Left ventricle myocardium superior (tissue), 1 donor: ENCODE measurements around the gene CX3CL1. TPM values are rescaled to one million over a fixed set of nuclear protein-coding genes. Genes with fewer than 3 reads are reported as not detected.

ENCODE experiments used
- ATAC-seq: fragments of 200-7000 bp; cut with Tn5 transposase; one replicate; pipeline ENCODE4 v1.9.1; 2020; ENCODE audit warnings: mild to moderate bottlenecking, moderate library complexity
- DNase-seq: peaks from one replicate; pipeline ENCODE4 v3.0.0-alpha.2; 2020
- intact Hi-C: fragments of 100-400 bp; cut with micrococcal nuclease; formaldehyde crosslinking; loops from one replicate; pipeline ENCODE4 v1.11.0; 2022
- total RNA-seq: library from RNA; stranded (reverse); fragmentation: NEBNext Ultra II Directional; extraction: Animal tissue kit (Norgen Biotek cat#: 25700); gene quantifications from one replicate; pipeline ENCODE4 v1.2.1, GENCODE V29; 2021
- donor health status: DM: no; HTN: yes; CAD: no; lungs with severe emphysema.

CX3CL1 gene
- total RNA-seq, 1 donor from 2014 or later = 11.7 TPM

GRCh38 chr16:57426356-57426755 lies 54.1 kb downstream of the CX3CL1 start:
- DNase-seq (no peak), ATAC-seq (no peak)
- intact Hi-C loops = no loop called here

GRCh38 chr16:57427307-57427706 lies 55.0 kb downstream of the CX3CL1 start:
- ATAC-seq (no peak), DNase-seq (no peak)
- intact Hi-C loops = no loop called here

GRCh38 chr16:57427824-57428223 lies 55.5 kb downstream of the CX3CL1 start:
- intact Hi-C loops = no loop called here
- DNase-seq = no peak
- no peak for ATAC-seq

- DNase-seq (no peak), ATAC-seq (no peak)
- intact Hi-C loops = no loop called here
These were observed 58.7 kb downstream of the CX3CL1 start for GRCh38 chr16:57430955-57431354.

GRCh38 chr16:57432505-57432904 lies 60.2 kb downstream of the CX3CL1 start:
- DNase-seq = no peak
- ATAC-seq = no peak
- intact Hi-C loops = no loop called here

- intact Hi-C loops = no loop called here
These were observed 60.7 kb downstream of the CX3CL1 start for GRCh38 chr16:57432989-57433388.

GRCh38 chr16:57434003-57434402 lies 61.7 kb downstream of the CX3CL1 start:
- no peak for DNase-seq
- ATAC-seq = no peak
- intact Hi-C loops = no loop called here

More at GRCh38 chr16:57432989-57433388, 60.7 kb downstream of the CX3CL1 start:
- ATAC-seq = no peak
- DNase-seq = no peak

Other genes starting within 250 kb of the CX3CL1 start
- 59.0 TPM for gene PSME3IP1, start 186.5 kb upstream of the CX3CL1 start, total RNA-seq
- gene RSPRY1, start 186.2 kb upstream of the CX3CL1 start, total RNA-seq = 20.3 TPM
- 60.3 TPM for gene ARL2BP, start 127.2 kb upstream of the CX3CL1 start, total RNA-seq
- gene PLLP, start 87.8 kb upstream of the CX3CL1 start, total RNA-seq = 3.1 TPM
- not detected for gene CCL22, start 13.7 kb upstream of the CX3CL1 start, total RNA-seq
- not detected for gene CCL17, start 32.3 kb downstream of the CX3CL1 start, total RNA-seq
- gene CIAPIN1, start 74.9 kb downstream of the CX3CL1 start, total RNA-seq = 52.2 TPM
- 205 TPM for gene COQ9, start 75.0 kb downstream of the CX3CL1 start, total RNA-seq
- 37.3 TPM for gene POLR2C, start 90.2 kb downstream of the CX3CL1 start, total RNA-seq
- gene DOK4, start 114.0 kb downstream of the CX3CL1 start, total RNA-seq = 9.1 TPM
- gene CCDC102A, start 164.1 kb downstream of the CX3CL1 start, total RNA-seq = 13.2 TPM
- not detected for gene ADGRG5, start 170.2 kb downstream of the CX3CL1 start, total RNA-seq